GM21717 (cell line): ENCODE data around the gene PIMREG.

Experiments
- ATAC-seq: cut with Tn5 transposase; IDR thresholded peaks from one replicate; pipeline ENCODE4 v1.9.1; 2021; ENCODE audit warnings: mild to moderate bottlenecking, moderate library complexity; ENCODE audit not compliant: unreplicated experiment

PIMREG gene

DNA sequence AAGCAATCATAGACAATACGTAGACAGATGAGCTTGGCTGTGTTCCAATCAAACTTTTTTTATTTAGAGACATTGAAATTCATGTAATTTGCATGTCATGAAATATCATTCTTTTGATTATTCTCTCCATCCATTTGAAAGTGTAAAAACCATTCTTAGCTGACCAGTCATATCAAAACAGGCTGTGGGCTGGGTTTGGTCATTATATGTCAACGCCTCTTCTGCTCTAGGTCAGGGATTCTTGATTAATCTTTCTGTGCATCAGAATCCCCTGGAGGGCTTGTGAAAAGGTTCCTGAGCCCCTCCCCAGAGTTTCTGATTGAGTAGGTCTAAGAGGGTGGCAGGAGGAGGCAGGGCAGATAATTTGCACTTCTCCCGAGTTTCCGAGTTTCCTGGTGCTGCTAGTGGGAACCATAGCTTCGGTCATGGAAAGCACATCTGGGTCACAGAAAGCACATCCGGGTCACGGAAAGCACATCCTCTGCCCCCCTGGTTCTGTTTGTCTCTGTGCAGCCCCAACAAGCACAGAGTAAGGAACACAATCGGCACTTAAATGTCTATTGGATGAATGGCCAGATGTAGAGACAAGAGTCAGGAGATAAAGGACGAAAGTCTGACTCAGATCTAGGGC, 16.4 kb downstream of the PIMREG start:
- no peak for ATAC-seq

DNA sequence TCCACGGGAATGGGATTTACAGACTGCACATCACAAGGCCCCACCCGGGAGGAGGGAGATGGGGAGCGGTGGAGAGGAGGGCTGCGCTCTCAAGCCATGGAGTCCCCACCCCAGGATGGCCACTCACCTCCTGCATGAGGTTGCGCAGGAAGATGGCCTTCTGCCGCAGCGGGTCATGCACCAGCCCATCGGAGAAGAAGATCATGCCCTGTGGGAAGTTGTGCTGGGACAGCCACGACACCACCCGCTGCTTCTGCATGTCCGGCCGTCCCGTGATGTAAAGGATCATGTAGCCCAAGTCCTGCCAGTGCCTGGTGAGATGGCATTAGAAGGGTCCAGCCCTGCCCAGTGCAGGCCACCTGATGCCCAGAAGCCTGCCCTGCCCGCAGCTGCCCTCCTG, 17.0 kb downstream of the PIMREG start:
- ATAC-seq: no peak

DNA sequence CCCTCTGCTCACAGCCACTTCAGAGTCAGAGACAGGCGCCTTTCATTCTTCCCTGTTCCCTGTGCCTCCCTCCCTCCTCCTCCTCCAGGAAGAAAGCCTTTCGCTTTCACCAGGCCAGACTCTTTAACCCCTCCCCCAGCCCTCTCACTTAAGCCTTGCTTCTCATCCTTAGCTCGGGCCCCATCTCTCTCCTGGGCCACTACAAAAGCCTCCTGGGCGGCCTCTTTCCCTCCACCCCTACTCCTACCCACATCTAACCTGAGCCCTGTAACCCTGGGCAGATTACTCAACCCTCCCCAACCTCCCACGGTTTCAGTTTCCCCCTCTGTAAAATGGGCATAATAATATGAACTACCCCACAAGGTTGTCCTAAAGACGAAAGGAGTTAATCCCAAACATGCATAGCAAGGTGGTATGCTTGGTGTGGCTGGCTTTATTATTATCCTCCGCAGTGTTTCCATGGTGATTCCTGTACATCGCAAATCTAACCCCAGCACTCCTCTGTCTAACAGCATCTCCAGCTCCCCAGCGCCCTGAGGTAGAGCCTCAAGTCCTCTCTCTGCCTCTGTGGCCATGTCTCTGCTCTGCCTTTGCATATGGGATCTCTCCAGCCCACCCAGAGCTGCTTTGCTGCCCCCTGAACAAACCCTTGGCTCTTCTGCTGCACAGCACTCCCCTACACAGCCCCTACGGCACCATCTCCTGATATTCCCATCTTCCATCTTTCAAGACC, 17.7 kb downstream of the PIMREG start:
- no peak for ATAC-seq

DNA sequence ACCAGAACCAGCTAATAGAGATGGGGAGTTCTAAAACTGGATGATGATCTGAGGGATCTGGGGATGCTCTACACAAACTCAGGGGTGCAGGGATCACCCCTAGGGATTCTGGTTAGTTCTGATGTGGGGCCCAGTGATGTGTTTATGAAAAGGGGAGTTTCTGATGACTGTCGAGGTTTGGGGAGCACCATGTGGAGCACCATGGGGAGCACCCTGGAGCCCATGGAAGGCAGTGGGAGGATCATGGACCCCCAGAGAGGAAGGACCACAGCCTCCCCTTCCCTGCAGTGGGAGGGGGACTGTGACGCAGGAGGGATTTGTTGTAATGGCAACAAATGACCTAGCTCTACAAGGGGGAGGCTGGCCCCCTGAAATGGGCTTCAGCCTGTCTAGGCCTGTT, 18.4 kb downstream of the PIMREG start:
- ATAC-seq: no peak

DNA sequence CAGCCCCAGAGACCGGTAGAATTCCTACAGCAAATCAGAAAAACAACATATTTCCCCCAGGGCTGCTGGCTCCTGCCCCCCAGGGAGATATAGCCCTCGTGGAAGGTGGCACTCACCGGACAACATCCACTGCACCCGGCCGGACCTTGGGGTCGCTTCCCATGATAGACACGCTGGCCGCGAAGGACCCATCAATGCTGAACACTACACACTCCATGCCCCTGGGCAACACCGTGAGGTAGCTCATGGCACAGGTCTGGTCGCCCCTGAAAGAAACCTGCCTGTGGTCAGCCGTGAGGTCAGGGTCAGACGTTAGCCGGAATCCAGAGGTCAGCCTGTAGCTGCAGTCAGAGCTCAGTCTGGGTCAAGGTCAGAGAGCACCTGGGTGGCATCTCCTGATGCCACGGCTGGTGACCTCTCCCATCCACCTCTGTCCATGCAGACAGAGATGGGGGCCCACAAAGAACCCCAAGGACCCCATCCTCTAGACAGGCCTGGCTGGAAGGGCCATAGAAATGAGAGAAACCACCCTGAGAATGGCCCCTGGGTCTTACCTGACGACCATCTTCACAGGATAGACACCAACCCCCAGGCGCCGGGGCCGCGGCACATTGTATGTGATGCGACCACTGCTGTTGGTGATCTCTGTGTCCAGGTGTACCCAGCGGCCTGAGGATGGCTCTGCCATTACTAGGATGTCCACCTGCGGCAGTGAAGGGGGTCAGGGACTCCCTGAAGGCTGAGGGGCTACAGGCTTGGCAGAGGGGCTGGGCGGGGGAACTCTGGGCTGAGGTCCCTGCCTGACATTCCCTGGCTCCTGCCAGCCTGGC, 19.6 kb downstream of the PIMREG start:
- no peak for ATAC-seq

DNA sequence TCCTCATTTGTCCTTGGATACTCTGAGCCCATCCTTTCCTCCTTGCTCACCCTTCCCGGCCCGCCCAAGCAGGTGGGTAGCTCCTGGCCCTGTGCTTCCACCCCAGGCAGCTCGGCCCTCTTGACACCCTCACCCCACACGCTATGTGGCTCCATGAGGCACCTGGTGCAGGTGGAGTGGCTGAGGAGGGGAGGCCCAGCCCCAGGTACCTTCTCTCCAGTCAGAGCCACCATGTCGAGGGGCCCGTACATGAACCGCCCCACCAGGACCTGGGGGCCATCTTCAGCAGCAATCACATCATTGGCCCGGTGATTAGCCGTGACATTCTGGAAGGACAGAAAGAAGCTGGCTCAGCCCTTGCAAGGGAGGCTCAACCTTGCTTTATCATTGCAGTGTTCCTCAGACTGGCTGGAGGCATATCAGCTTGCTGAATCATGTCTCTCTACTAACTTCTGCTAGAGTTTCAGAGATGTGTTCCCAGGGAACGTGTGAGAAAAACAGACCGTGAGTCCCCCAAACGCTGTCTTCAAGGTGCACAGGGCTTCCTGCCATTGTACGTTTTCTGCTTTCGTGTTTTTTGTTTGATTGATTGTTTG, 20.3 kb downstream of the PIMREG start:
- no peak for ATAC-seq

DNA sequence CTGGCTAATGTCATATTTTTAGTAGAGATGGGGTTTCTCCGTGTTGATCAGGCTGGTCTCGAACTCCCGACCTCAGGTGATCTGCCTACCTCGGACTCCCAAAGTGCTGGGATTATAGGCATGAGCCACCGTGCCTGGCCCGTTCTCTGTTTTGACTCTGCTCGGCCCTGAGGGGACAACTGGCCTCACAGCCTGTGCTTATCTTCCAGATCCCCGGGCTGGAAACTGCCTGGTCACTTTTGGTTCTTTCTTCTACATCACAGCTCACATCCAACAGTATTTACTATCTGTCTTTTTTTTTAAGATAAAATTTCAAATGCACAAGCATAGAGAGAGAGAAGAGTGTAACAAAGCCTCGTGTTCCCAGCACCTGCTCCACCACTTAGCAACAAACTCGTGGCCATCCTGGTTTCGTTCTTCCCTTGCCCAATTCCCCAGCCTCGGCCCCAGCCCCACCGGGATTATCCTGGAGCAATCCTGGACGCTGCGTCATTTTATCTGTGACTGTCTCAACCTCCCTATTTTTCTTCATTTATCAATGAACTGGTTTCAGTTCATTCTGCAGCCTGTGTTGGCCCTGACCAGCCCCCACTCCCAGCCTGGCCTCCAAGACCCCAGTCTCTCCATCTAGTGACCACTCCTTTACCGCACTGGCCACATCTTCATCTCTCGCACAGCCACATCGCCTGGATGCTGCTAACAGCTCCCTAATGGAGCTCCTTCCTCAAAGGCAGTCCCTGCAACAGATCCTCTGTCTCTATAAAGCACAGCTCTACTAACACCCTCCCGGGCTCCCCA, 21.1 kb downstream of the PIMREG start:
- no peak for ATAC-seq

DNA sequence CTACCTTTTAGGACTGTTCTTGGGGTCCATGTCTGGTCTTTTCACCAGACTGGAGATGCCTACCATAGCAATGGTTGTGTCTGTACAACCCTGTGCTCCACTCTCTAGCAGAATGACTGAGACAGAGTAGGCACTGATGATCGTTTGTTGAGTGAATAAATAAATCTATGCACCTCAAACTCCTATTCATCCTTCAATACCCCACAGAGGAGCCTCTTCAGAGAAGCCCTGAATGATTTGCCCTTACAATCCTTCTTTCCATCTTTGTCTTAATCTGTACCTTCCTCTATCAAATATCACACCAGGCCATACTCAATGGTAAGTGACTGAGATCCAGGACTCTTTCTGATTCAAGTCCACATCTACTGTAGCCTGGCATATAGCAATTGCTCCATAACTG, 23.3 kb downstream of the PIMREG start:
- ATAC-seq: no peak

DNA sequence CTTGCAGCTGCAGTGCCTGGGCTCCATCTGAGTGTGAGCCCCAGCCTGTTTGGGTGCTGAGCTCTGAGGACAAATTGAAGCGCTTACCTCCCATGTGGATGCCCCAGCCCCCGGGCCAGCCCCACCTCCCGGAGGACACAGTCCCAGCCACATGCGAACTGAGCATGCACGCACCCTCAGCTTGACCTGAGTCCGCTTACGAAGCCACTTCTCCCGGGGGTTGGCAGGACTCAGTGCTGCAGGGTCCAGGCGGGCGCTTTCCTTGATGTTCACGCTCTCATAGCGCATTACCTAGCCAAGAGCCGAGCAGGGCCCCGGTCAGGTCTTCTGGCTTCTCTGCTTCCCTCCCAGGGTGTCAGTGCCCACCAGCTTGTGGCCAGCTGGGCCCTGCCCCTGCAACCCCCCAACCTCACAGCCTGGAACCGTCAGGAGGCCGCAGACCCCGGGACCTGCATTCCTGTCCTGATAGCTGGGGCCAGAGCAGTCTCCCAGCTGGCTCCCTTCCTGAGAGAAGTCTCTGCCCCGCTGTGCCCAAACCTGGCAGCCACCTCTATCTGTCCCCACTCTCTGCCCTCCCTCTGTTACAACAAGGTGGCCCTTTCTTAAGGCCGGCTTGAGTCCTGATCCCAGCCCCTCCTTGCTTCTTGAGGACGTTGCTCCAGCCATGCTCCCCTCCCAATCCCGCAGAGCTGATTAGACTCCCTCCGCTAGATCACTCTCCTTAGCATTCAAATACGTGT, 24.0 kb downstream of the PIMREG start:
- no peak for ATAC-seq

DNA sequence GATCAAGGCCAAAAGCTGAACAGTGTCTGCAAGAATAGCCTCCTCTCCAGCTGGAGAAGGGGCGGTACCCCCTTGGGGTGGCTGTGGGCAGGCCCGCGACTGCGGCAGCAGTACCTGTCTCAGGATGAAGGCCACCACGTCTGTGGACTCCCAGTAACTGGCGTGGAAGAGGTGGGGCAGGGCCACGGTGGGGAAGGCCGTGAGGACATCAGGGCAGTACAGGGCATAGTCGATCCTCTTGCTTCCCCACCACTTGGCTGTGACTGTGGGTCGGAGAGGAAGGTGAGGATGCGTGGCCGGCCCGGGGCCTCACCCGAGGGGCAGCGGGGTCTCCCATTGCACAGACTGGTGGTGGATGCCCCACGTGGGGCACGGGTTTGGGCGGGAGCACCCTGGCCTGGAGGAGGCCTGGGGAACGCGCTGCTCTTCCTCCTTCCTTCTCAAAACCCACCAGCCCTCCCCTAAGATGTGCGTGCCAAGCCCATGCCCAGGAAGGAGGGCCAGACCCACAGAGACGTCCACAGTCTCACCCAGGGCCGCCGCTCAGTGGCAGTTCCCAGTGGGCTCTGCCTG, 26.0 kb downstream of the PIMREG start:
- no peak for ATAC-seq

DNA sequence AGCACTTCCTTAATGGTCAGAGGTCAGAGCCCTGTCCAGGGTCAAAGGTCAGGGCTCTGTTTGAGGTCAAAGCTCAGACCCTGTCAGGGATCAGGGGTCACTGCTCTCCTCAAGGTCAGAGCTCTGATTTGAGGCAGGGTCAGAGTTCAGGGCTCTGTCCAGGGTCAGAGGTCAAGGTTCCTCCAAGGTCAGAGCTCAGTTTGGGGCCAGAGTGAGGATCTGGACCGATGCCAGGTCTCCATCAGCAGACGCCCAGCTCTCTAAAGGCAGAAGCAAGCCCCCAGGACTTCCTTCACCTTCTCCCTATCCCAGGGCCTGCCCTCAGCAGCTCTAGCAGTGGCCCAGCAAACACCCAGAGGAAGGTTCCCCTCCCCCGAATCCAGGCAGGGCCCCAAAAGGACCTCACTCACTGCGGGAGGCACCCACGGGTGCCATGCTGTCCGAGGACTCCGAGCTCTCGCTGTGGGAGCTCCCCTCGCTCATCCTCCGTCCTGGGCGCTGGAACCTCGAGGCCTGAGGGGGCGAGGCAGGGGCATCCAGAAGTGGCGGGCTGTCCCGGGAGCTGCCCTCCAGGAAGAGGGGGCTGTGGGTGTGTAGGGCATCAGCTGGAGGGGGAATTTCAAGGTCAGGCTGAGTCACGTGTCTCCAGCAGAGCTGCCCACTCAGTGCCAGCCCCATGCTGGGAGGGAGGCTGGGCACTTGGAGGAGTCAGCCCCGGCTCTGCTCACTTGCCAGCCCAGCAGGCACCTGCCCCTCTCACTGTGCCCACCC, 26.7 kb downstream of the PIMREG start:
- no peak for ATAC-seq

DNA sequence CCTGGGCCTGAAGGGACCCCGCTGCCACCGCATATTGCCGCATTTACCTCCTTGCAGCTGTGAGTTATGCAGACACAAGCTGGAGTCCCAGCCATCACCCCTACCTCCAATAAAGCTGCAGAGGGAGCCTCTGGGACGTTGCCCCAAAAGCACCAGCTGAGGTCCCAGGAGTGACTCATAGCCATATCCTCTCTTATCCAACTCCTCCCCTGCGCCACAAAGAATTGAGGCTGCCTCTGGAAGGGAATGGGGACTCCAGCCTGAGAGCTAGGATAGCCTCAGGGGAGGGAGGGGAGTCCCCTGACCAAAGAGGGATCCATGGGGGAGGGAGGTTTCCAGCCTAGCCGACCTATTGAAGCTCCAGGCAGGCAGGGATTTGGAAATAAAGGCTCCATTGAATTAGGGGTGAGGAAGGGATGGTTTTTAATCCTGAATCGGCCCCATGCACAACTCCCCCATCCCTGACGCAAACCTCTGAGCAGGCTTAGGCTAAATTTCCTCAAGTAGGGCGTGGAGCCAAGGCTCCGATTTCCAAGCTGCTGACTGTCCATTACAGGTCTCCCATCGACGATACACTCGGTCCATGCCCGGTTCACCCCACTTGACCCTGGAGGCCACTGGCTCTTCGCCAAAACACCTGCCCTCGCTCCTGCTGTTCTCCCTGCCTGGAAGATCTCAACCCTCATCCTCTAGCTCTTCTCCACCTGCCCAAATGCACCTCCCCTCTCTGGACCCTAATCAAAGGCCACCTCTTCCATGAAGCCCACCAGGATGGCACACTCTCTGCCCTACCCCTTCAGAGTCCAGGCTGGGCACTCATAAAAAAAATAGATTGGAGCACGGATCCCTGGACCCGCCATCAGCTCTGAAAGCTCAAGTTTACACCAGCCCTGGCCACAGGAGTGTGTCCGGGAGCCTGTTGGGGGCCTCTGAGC, 27.5 kb downstream of the PIMREG start:
- no peak for ATAC-seq

DNA sequence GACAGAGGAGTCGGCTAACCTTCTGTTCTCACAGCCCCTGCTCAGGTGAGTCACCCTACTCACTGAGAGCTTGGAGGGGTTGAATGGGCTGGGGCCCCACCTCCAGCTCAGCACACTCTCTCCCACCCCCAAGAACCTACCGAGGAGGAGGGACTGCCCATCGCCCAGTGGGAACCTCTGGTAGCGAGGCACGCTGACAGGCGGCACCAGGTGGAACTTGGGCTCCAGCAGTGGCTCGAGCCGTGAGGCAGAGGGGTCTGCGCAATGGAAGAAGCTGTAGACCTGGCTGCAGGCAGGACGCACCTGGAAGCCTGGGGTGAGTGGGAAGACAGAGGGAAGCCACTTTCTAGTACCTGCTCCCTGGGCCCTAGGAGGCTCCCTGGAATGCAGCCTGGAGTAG, 28.3 kb downstream of the PIMREG start:
- ATAC-seq: no peak

DNA sequence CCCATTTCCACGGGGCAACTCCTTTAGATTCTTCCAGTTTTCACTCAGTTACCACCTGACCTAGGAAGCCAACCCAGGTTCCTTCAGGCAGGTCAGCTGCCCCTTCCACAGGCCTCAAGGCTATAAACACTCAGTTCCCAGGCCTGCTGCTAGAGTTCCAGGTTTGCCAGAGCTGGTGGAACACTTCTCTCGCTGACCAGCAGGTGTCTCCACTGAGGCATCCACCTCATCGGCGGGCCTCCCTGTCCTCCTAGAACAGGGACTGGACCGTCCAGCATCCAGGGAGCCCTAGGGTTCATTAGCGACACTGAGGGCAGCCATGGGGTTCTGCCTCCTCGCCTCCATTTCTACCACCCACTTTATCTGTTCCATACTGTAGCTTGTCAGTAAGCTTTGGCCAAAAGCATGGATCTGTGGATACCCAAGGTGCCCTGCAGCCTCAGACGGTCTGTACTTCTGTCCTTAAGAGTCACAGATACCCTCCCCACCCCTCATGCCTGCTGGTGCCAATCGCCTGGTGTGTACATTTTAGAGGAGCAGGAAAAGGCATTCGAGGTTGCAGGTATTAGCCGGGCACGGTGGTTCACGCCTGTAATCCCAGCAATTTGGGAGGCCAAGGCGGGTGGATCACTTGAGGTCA, 29.0 kb downstream of the PIMREG start:
- no peak for ATAC-seq

DNA sequence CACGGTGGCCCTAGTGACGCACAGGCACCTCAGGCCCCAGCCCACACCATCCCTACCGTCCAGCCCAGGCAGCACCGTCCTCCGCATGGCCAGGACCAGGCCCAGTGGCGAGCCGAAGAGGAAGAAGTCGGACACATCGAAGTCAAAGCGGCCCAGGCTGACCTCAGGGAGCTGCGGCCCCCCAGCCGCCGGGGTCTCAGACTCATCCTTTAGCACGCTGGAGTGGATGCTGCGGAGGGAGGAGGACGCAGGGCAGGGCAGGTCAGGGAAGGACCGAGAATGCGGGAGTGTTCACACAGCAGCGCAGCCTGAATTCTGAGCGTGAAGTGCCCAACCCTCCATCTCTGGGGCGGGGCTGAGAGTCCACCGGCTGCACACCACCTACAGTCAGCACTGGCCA, 30.1 kb downstream of the PIMREG start:
- ATAC-seq: no peak

DNA sequence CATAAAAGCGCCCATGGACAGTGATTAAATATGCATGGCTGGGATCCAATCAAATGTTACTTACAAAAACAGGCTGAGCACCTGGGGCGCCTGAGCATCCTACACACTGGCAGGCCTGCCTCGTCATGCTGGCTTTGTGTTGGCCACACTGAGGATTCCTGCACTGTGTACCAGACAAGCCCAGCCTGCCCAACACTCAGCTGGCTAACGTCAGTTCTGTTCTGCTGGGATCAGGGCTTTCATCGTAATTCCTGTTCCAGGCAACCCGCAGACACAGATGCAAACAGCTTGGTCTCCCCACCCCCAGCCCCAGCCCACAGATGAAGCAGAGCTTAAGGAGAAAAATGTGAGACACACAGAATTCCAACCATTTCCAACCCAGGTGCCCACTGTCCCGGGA, 30.7 kb downstream of the PIMREG start:
- ATAC-seq: no peak

DNA sequence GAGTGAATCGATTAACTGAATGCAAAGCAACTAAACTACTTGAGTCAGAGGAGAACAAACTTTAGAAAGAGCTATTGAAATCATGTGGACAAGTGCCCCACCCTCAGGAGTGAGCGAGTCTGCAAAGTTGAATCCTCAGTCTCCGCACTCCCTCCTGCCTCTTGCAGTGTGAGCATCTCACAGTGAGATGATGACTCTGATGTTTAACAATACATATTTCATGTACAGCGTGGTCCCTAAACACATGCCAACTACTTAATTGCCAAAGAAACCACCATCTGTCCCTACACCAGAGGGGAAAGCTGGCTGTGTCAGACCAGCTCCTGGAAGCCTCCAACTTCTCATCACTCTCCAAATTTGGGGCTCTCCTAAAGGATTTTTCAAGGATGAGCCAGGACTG, 31.2 kb downstream of the PIMREG start:
- ATAC-seq: no peak
